Measurements from ENCODE around the gene PPP2R2B.
A peak's percentile ranks its signal among the peaks of the same experiment; 100 is the strongest.

PPP2R2B gene

DNA sequence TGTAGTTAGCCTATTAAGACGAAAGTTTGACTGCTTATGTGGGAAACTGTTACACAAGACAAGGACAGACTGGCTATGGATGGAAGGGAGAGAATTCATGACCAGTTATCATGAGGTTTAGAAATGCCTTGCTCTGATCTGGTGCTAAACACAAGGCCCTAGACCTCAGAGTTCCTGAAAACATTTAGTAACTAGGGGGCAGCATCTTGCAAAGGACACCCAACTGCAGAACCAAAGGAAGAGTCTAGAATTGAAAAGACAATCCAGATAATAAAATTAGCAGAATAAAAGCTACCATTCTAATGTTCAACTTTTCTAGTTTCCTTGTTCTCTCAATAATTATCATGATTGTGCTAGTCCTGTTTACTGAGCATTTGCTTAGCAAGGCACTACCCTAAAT lies 232.1 kb downstream of the PPP2R2B start:
- H3K27ac ChIP-seq (replicated peaks) = no peak overlapping the region
- DNase-seq (ENCODE audit: low read depth in 1 of 2, low spot score in 1 of 2) = no peak
- TF ChIP-seq REST (IDR thresholded peaks at IDR 0.05; ENCODE audit: insufficient replicate concordance, low read depth) = no peak
- no peak for TF ChIP-seq SPI1 (IDR thresholded peaks at IDR 0.05; ENCODE audit: borderline replicate concordance, low read depth)
- TF ChIP-seq GABPA (IDR thresholded peaks at IDR 0.05; ENCODE audit: low read depth) = no peak
- TF ChIP-seq POLR2AphosphoS5 (IDR thresholded peaks at IDR 0.05; ENCODE audit: low read depth) = no peak
- TF ChIP-seq, protein P1, sequence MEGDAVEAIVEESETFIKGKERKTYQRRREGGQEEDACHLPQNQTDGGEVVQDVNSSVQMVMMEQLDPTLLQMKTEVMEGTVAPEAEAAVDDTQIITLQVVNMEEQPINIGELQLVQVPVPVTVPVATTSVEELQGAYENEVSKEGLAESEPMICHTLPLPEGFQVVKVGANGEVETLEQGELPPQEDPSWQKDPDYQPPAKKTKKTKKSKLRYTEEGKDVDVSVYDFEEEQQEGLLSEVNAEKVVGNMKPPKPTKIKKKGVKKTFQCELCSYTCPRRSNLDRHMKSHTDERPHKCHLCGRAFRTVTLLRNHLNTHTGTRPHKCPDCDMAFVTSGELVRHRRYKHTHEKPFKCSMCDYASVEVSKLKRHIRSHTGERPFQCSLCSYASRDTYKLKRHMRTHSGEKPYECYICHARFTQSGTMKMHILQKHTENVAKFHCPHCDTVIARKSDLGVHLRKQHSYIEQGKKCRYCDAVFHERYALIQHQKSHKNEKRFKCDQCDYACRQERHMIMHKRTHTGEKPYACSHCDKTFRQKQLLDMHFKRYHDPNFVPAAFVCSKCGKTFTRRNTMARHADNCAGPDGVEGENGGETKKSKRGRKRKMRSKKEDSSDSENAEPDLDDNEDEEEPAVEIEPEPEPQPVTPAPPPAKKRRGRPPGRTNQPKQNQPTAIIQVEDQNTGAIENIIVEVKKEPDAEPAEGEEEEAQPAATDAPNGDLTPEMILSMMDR (IDR thresholded peaks at IDR 0.05; ENCODE audit: insufficient read depth, low read length) = no peak
- H3K27me3 ChIP-seq (ENCODE audit: insufficient read depth, poor library complexity, severe bottlenecking) = no peaks in the 10 kb centered on the region
- no peak overlapping the region for H3K4me3 ChIP-seq (replicated peaks; ENCODE audit: insufficient read depth, low read length)

- Histone ChIP-seq H3K27ac (replicated peaks) (no peak overlapping the region), H3K4me3 (replicated peaks; ENCODE audit: insufficient read depth, low read length) (no peak overlapping the region), H3K27me3 (ENCODE audit: insufficient read depth, poor library complexity, severe bottlenecking) (no peaks in the 10 kb centered on the region)
- no peak for DNase-seq (ENCODE audit: low read depth in 1 of 2, low spot score in 1 of 2)
- TF ChIP-seq SPI1 (IDR thresholded peaks at IDR 0.05; ENCODE audit: borderline replicate concordance, low read depth) = no peak
- TF ChIP-seq, protein P1 (IDR thresholded peaks at IDR 0.05; ENCODE audit: insufficient read depth, low read length) = no peak
- no peak for TF ChIP-seq POLR2AphosphoS5 (IDR thresholded peaks at IDR 0.05; ENCODE audit: low read depth)
- peak; percentile 93 for TF ChIP-seq REST (IDR thresholded peaks at IDR 0.05; ENCODE audit: insufficient replicate concordance, low read depth)
- TF ChIP-seq GABPA (IDR thresholded peaks at IDR 0.05; ENCODE audit: low read depth) = no peak
These were observed 233.2 kb downstream of the PPP2R2B start for GRCh38 chr5:146645342-146645741.

- no peak for DNase-seq (ENCODE audit: low read depth in 1 of 2, low spot score in 1 of 2)
- Histone ChIP-seq H3K4me3 (replicated peaks; ENCODE audit: insufficient read depth, low read length) (no peak overlapping the region), H3K27ac (replicated peaks) (no peak overlapping the region), H3K27me3 (ENCODE audit: insufficient read depth, poor library complexity, severe bottlenecking) (no peaks in the 10 kb centered on the region)
- no peak for TF ChIP-seq POLR2AphosphoS5 (IDR thresholded peaks at IDR 0.05; ENCODE audit: low read depth)
- TF ChIP-seq, protein P1 (IDR thresholded peaks at IDR 0.05; ENCODE audit: insufficient read depth, low read length) = no peak
- no peak for TF ChIP-seq GABPA (IDR thresholded peaks at IDR 0.05; ENCODE audit: low read depth)
- TF ChIP-seq SPI1 (IDR thresholded peaks at IDR 0.05; ENCODE audit: borderline replicate concordance, low read depth) = no peak
- no peak for TF ChIP-seq REST (IDR thresholded peaks at IDR 0.05; ENCODE audit: insufficient replicate concordance, low read depth)
These were observed 233.7 kb downstream of the PPP2R2B start for GRCh38 chr5:146644831-146645230.
